ENCODE data around the gene POLR3H. TPM values are rescaled to one million over a fixed set of nuclear protein-coding genes. Genes with fewer than 3 reads are reported as not detected.

Gene POLR3H
- total RNA-seq, 1 donor from 2014 or later: 44.5 TPM

GRCh38 chr22:41528132-41528766, 16.0 kb downstream of the POLR3H start:
- Histone ChIP-seq H3K4me1 (ENCODE audit: insufficient read depth, low read length) (peaks cover 9% of the 10 kb centered on the region), H3K79me2 (ENCODE audit: insufficient read depth, low read length) (peaks cover 34% of the 10 kb centered on the region), H4K20me1 (ENCODE audit: insufficient read depth, low read length) (peaks cover 86% of the 10 kb centered on the region), H2AFZ (ENCODE audit: low read depth, low read length) (no peak overlapping the region), H3K27me3 (ENCODE audit: insufficient read depth, low read length) (no peaks in the 10 kb centered on the region), H3K4me3 (ENCODE audit: insufficient read depth, low read depth, low read length) (no peak overlapping the region), H3K9ac (ENCODE audit: low read length) (no peak overlapping the region), H3K4me2 (ENCODE audit: low read length) (no peak overlapping the region), H3K9me3 (ENCODE audit: insufficient read depth, low read depth, low read length) (no peaks in the 10 kb centered on the region), H3K36me3 (ENCODE audit: insufficient read depth, low read length) (peaks cover 19% of the 10 kb centered on the region), H3K27ac (ENCODE audit: low read depth, low read length) (no peak overlapping the region)
- Mint-ChIP-seq H3K4me3 (ENCODE audit: unreplicated experiment) (no peak overlapping the region), H3K4me1 (ENCODE audit: low read depth, unreplicated experiment) (peaks cover 4% of the 10 kb centered on the region), H3K27me3 (ENCODE audit: low read depth, unreplicated experiment) (no peaks in the 10 kb centered on the region), H3K36me3 (ENCODE audit: low read depth, unreplicated experiment) (peaks cover 13% of the 10 kb centered on the region), H3K9me3 (ENCODE audit: unreplicated experiment) (no peaks in the 10 kb centered on the region), H3K27ac (ENCODE audit: unreplicated experiment) (peak overlapping the region; percentile 15)
- FAIRE-seq (no peak), DNase-seq (ENCODE audit: low read depth) (no peak)
- TF ChIP-seq EZH2 (IDR thresholded peaks at IDR 0.05; ENCODE audit: insufficient read depth, low read length): no peak
- TF ChIP-seq CTCF (IDR thresholded peaks at IDR 0.05; ENCODE audit: insufficient read depth, low read depth, low read length): no peak

DNA sequence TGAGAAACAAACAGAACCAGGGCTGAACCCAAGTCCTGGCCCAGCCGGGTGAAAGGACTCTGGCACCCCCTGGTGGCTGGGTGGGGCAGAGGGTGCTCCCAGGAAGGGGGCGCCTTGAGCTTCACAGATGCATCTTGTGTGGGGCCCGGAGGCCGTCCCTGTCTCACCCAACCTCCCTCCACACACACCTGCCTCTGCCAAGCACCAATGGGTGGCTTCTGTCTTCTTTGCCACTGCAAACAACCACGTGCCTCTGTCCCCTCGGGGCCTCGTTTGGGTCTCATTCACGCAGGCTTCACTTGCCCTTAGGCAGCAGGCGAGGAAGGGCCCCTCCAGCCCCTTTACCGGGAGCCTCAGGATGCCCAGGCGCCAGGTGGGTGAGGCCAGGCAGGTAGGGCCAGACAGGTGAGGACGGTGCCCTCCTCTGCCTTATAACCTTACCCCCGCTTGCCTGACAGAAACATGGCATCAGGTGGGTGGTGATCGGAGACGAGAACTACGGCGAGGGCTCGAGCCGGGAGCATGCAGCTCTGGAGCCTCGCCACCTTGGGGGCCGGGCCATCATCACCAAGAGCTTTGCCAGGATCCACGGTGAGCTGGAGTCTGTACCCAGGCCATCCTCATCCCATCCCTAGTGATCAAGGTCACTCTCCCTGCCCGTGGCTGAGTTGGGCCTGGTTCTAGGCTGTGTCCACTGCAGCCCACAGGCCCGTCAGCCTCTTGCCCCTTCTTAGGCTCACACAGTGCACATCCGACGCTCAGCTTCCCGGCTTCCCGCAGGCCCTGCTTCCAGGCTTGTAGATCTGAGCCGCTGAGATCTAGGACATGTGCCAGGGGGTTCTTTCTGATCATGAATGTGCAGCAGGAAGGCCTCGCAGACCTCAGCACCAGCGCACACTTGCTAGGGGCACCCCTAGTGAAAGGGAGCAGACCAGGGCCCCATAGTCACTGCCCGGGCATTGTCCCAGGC, 17.2 kb downstream of the POLR3H start:
- Histone ChIP-seq H3K9me3 (ENCODE audit: insufficient read depth, low read depth, low read length) (no peaks in the 10 kb centered on the region), H2AFZ (ENCODE audit: low read depth, low read length) (no peak overlapping the region), H3K27me3 (ENCODE audit: insufficient read depth, low read length) (no peaks in the 10 kb centered on the region), H3K9ac (ENCODE audit: low read length) (no peak overlapping the region), H3K27ac (ENCODE audit: low read depth, low read length) (no peak overlapping the region), H3K4me1 (ENCODE audit: insufficient read depth, low read length) (peaks cover 9% of the 10 kb centered on the region), H3K4me3 (ENCODE audit: insufficient read depth, low read depth, low read length) (no peak overlapping the region), H4K20me1 (ENCODE audit: insufficient read depth, low read length) (peaks cover 75% of the 10 kb centered on the region), H3K36me3 (ENCODE audit: insufficient read depth, low read length) (peaks cover 19% of the 10 kb centered on the region), H3K79me2 (ENCODE audit: insufficient read depth, low read length) (peaks cover 22% of the 10 kb centered on the region), H3K4me2 (ENCODE audit: low read length) (no peak overlapping the region)
- H3K27ac Mint-ChIP-seq (ENCODE audit: unreplicated experiment): no peak overlapping the region
- H3K36me3 Mint-ChIP-seq (ENCODE audit: low read depth, unreplicated experiment): peaks cover 17% of the 10 kb centered on the region
- H3K27me3 Mint-ChIP-seq (ENCODE audit: low read depth, unreplicated experiment): no peaks in the 10 kb centered on the region
- H3K9me3 Mint-ChIP-seq (ENCODE audit: unreplicated experiment): peaks cover 2% of the 10 kb centered on the region
- FAIRE-seq (no peak), DNase-seq (ENCODE audit: low read depth) (no peak)
- peak; percentile 58 for TF ChIP-seq CTCF (IDR thresholded peaks at IDR 0.05; ENCODE audit: insufficient read depth, low read depth, low read length)
- no peak for TF ChIP-seq EZH2 (IDR thresholded peaks at IDR 0.05; ENCODE audit: insufficient read depth, low read length)
- H3K4me3 Mint-ChIP-seq (ENCODE audit: unreplicated experiment): no peak overlapping the region
- H3K4me1 Mint-ChIP-seq (ENCODE audit: low read depth, unreplicated experiment): peaks cover 4% of the 10 kb centered on the region

Measured in astrocyte (in vitro differentiated cells and primary cell).